Keratinocyte (primary cell): Measurements from ENCODE around the gene RIOK1. TPM values are rescaled to one million over a fixed set of nuclear protein-coding genes. Genes with fewer than 3 reads are reported as not detected.

Experiments used
- DNase-seq: peaks from one replicate; pipeline ENCODE4 v3.0.0-alpha.2; 2011; ENCODE audit warnings: low read depth, missing footprints, low spot score
- FAIRE-seq: peaks from 2 replicates; lab custom pipeline; 2011; peaks lifted over from hg19 to GRCh38; lab: Jason Lieb, UNC
- H2AFZ ChIP-seq: 2 replicates; pipeline ENCODE4 v1.6.0; 2012; ENCODE audit warnings: low read length, control low read depth, inconsistent platforms; ENCODE audit not compliant: control insufficient read depth
- H3K27ac ChIP-seq: 2 replicates; pipeline ENCODE4 v1.5.1; 2011; ENCODE audit warnings: low read length; ENCODE audit not compliant: control insufficient read depth, insufficient read depth
- H3K27me3 ChIP-seq: 3 replicates; pipeline ENCODE4 v1.6.0; 2011; ENCODE audit warnings: low read length; ENCODE audit not compliant: control insufficient read depth, insufficient read depth; ENCODE audit errors: extremely low read depth
- H3K36me3 ChIP-seq, 2 experiments: 2 replicates in 1 of 2; 3 replicates in 1 of 2; pipeline ENCODE4 v1.5.1; 2011; ENCODE audit warnings: low read length in 2 of 2, mild to moderate bottlenecking in 1 of 2; ENCODE audit not compliant: control insufficient read depth in 2 of 2, insufficient read depth in 2 of 2; ENCODE audit errors: extremely low read depth in 1 of 2
- H3K4me1 ChIP-seq: 3 replicates; pipeline ENCODE4 v1.5.1; 2011; ENCODE audit warnings: low read length; ENCODE audit not compliant: control insufficient read depth, insufficient read depth; ENCODE audit errors: extremely low read depth
- H3K4me2 ChIP-seq: 3 replicates; pipeline ENCODE4 v1.6.0; 2011; ENCODE audit warnings: low read depth, low read length; ENCODE audit not compliant: control insufficient read depth, insufficient read depth; ENCODE audit errors: extremely low read depth
- H3K4me3 ChIP-seq, 3 experiments: fragments of 200-600 bp in 1 of 3; sonication (generic) in 1 of 3; 2 replicates in 2 of 3; 3 replicates in 1 of 3; pipeline ENCODE4 v1.5.1; 2011 to 2016; ENCODE audit warnings: low read length in 3 of 3, mild to moderate bottlenecking in 3 of 3, control low read depth in 2 of 3, inconsistent platforms in 1 of 3, low read depth in 1 of 3, mixed read lengths in 1 of 3, mixed run types in 1 of 3, moderate library complexity in 1 of 3; ENCODE audit not compliant: control insufficient read depth in 2 of 3, insufficient read depth in 2 of 3; ENCODE audit errors: extremely low read depth in 1 of 3
- H3K79me2 ChIP-seq: 2 replicates; pipeline ENCODE4 v1.6.0; 2012; ENCODE audit warnings: low read length; ENCODE audit not compliant: control insufficient read depth, insufficient read depth
- H3K9ac ChIP-seq: 3 replicates; pipeline ENCODE4 v1.6.0; 2011; ENCODE audit warnings: low read length; ENCODE audit not compliant: control insufficient read depth, insufficient read depth; ENCODE audit errors: extremely low read depth
- H3K9me1 ChIP-seq: 3 replicates; pipeline ENCODE4 v1.6.0; 2011; ENCODE audit warnings: low read length; ENCODE audit not compliant: control insufficient read depth, insufficient read depth; ENCODE audit errors: extremely low read depth
- H3K9me3 ChIP-seq: 2 replicates; pipeline ENCODE4 v1.5.1; 2012; ENCODE audit warnings: low read depth, low read length; ENCODE audit not compliant: control insufficient read depth
- H4K20me1 ChIP-seq: 3 replicates; pipeline ENCODE4 v1.6.0; 2011; ENCODE audit warnings: low read length; ENCODE audit not compliant: control insufficient read depth, insufficient read depth; ENCODE audit errors: extremely low read depth
- EZH2 ChIP-seq: IDR thresholded peaks from one replicate; pipeline ENCODE4 v1.6.1; 2012; ENCODE audit warnings: inconsistent platforms, mild to moderate bottlenecking, low read length, moderate library complexity
- dilution Hi-C: fragments of 300-500 bp; cut with MboI; formaldehyde crosslinking; loops from one replicate; pipeline ENCODE4 v1.7.0; 2020; ENCODE audit warnings: low sequenced_read_pairs; ENCODE audit not compliant: extremely low pct_ligation_motif_present
- polyA plus RNA-seq, 5 experiments: library from polyadenylated mRNA; depleted of rRNA in 3 of 5; stranded (reverse) in 3 of 5; stranded (forward) in 1 of 5; unstranded in 1 of 5; fragments of >200 nt; gene quantifications; 1 replicate in 1 of 5; 2 replicates in 3 of 5; 3 replicates in 1 of 5; pipeline versions ENCODE4 v1.2.1 to v1.2.3, GENCODE V29; 2011 to 2012; ENCODE audit warnings: missing spikeins in 2 of 5, low read depth in 1 of 5, low replicate concordance in 1 of 5
- TF ChIP-seq, protein P1 (sequence below), 3 experiments: IDR thresholded peaks in 1 of 3; conservative IDR thresholded peaks in 1 of 3; optimal IDR thresholded peaks in 1 of 3; 2 replicates in 2 of 3; 3 replicates in 1 of 3; pipeline versions ENCODE3 to v1.5.1; 2011; ENCODE audit warnings: low read length in 3 of 3, mild to moderate bottlenecking in 3 of 3, moderate library complexity in 2 of 3, control low read depth in 1 of 3, inconsistent platforms in 1 of 3; ENCODE audit not compliant: insufficient read depth in 2 of 3; ENCODE audit errors: extremely low read depth in 1 of 3

RIOK1 gene
- polyA plus RNA-seq, 1 donor (not counting 4 experiments of a cell fraction or from before 2014, with no cell fraction given), result 11.7 TPM

DNA sequence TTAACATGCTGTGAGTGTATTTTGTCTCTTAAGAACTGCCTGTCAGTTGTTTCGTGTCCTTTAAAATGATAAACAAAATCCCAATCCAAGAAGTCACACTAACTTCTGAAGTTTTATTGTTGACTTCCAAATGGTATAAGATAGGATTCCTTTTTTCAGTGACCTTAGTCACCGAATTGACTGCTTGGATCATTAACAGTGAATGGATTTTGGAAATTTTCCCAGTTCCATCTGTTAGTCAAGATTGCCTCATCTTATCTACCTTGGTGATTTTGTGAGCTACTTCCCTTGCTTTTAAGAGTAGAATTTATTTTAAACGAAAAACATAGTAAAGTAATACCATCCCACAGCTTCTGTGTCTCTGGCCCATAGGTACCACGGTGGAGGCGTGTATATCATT lies 14.9 kb downstream of the RIOK1 start:
- Histone ChIP-seq H2AFZ (no peak overlapping the region), H3K9me1 (no peaks in the 10 kb centered on the region), H3K9me3 (no peaks in the 10 kb centered on the region), H3K27me3 (no peaks in the 10 kb centered on the region), H3K36me3 (peaks cover 15 to 28% of the 10 kb centered on the region in 2 experiments), H4K20me1 (no peaks in the 10 kb centered on the region), H3K4me3 (no peak overlapping the region), H3K9ac (no peak overlapping the region), H3K4me2 (no peak overlapping the region), H3K4me1 (no peaks in the 10 kb centered on the region), H3K27ac (no peak overlapping the region), H3K79me2 (no peaks in the 10 kb centered on the region)
- DNase-seq (no peak), FAIRE-seq (no peak)
- dilution Hi-C loops, result loop anchor here (25.0 kb wide), 1 partner anchor 183 kb away; the partner anchor contains the start of gene SNRNP48
- TF ChIP-seq, protein P1, sequence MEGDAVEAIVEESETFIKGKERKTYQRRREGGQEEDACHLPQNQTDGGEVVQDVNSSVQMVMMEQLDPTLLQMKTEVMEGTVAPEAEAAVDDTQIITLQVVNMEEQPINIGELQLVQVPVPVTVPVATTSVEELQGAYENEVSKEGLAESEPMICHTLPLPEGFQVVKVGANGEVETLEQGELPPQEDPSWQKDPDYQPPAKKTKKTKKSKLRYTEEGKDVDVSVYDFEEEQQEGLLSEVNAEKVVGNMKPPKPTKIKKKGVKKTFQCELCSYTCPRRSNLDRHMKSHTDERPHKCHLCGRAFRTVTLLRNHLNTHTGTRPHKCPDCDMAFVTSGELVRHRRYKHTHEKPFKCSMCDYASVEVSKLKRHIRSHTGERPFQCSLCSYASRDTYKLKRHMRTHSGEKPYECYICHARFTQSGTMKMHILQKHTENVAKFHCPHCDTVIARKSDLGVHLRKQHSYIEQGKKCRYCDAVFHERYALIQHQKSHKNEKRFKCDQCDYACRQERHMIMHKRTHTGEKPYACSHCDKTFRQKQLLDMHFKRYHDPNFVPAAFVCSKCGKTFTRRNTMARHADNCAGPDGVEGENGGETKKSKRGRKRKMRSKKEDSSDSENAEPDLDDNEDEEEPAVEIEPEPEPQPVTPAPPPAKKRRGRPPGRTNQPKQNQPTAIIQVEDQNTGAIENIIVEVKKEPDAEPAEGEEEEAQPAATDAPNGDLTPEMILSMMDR (optimal IDR thresholded peaks at IDR 0.05 in 1 of 3, IDR thresholded peaks at IDR 0.05 in 1 of 3, conservative IDR thresholded peaks at IDR 0.05 in 1 of 3; ENCODE audit: extremely low read depth in 1 of 3, insufficient read depth in 2 of 3, low read length in 3 of 3), result no peak
- no peak for TF ChIP-seq EZH2

DNA sequence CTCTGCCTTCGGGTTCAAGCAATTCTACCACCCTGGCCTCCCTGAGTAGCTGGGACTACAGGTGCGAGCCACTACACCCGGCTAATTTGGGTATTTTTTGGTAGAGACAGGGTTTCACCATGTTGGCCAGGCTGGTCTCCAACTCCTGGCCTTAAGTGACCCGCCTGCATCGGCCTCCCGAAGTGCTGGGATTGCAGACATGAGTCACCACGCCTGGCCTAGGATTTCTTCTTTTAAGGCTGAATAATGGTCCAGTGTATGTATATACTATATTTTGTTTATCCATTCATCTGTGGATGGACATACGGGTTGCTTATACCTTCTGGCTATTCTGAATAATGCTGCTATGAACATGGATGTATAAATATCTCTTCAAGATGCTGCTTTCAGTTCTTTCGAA lies 17.1 kb downstream of the RIOK1 start:
- FAIRE-seq, result no peak
- dilution Hi-C loops, result loop anchor here (25.0 kb wide), 1 partner anchor 181 kb away; the partner anchor contains the start of gene SNRNP48
- H3K36me3 ChIP-seq, result peaks cover 13 to 39% of the 10 kb centered on the region in 2 experiments

More for the DNA sequence above, 17.1 kb downstream of the RIOK1 start:
- H3K4me2 ChIP-seq, result no peak overlapping the region
- H3K79me2 ChIP-seq, result no peaks in the 10 kb centered on the region
- DNase-seq, result no peak
- TF ChIP-seq, protein P1 (optimal IDR thresholded peaks at IDR 0.05 in 1 of 3, IDR thresholded peaks at IDR 0.05 in 1 of 3, conservative IDR thresholded peaks at IDR 0.05 in 1 of 3; ENCODE audit: extremely low read depth in 1 of 3, insufficient read depth in 2 of 3, low read length in 3 of 3), result no peak
- no peak for TF ChIP-seq EZH2
- H2AFZ ChIP-seq, result no peak overlapping the region
- no peaks in the 10 kb centered on the region for H3K4me1 ChIP-seq
- H4K20me1 ChIP-seq, result no peaks in the 10 kb centered on the region
- no peak overlapping the region for H3K4me3 ChIP-seq
- H3K9me1 ChIP-seq, result no peaks in the 10 kb centered on the region
- no peak overlapping the region for H3K27ac ChIP-seq
- no peak overlapping the region for H3K9ac ChIP-seq
- no peaks in the 10 kb centered on the region for H3K9me3 ChIP-seq
- H3K27me3 ChIP-seq, result no peaks in the 10 kb centered on the region
